Activated CD4-positive, alpha-beta T cell treated with anti-CD3 and anti-CD28 coated beads, Interleukin-2, amount 50 U/mL, for 16 hours (primary cell): ENCODE measurements around the gene ALX4.

Source experiments
- DNase-seq: peaks from one replicate; pipeline ENCODE4 v3.0.0-alpha.2; 2020

ALX4 gene

GRCh38 chr11:44235765-44236201 lies 74.2 kb downstream of the ALX4 start:
- DNase-seq: no peak

DNA sequence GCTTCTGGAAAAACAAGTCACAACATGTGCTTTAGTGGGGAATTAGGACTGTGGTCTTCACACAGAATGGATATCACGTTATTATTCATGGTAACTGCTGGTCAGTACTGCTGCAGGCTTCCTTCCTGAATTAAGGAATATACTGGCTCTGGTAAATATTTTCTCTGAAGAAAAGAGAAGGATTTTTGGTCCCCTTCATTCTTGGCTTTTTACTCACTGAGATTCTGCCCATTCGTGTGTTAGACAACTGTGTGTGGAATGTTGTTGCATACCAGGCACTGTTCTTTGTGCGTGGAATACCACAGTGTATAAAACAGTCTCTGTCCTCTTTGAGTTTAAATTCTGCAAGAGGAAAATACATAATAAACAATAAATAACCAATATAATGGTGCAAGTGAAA lies 80.3 kb downstream of the ALX4 start:
- DNase-seq: no peak

DNA sequence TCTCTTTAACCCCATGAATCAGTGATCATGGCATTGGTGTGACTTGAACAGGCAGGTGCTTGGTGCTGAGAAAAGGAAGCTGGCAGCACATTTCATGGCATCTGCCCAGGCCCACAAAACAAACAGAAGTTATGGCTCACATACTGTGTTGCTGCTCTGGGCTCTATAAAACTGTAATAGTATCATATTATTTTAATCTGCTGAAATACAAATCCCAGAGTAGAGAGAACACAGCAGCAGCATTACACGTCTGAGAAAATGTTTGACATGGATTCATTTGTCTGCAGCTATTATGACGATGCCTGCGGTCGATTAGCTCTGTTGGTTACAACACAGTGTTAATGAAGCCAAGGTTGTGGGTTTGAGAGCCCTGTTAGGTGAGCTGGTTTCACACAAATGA lies 80.8 kb downstream of the ALX4 start:
- DNase-seq: no peak

GRCh38 chr11:44228379-44228778 lies 81.6 kb downstream of the ALX4 start:
- DNase-seq: no peak

- no peak for DNase-seq
These were observed 83.0 kb downstream of the ALX4 start for GRCh38 chr11:44226945-44227344.

DNA sequence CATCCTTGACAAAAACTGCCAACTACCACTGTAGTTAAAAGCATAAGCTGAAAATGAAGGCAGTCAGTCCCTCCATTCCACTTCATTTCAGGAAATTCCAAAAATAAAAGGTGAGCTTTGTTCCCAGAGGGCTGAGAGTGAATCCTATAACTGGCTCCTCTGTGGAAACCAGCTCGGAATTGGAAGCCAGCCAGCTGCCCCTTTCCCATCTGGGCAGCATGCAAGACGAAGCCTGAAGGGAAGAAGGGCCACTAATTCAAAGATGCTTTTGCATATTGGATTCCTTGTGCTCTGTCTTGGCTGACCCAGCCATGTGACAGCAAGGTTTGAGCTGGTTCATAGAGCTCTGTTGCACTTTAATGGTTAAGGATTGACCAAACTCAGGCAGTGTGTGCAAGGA lies 83.4 kb downstream of the ALX4 start:
- DNase-seq: no peak

DNA sequence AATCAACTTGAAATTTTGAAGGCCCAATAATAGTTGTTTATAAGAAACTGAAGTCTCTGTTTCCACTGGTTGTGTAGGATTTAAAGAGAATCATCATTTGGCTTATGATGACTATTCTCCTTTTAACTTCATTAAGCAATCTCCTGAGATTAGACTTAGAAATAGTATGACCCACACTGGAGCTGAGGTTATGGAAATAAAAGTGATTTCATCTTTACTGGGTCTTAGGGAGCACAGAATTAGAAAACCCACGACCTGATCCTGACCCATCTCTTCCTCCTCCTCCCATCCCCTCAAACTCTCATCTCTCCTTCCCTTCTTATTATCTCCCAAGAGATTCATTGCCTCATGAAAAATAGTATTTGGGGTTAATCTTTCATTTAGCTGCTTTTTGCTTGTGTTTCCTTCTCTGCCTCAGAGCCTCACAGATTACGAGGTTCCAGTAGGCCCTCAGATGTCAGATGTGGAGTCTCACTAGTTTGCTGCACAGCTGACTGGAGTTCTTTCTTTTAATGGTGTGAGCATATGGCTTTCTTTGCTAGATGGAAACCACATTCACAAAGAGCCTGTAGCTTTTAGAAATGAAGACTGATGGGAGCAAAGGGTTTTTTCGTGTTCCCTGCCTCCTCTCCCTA lies 85.0 kb downstream of the ALX4 start:
- no peak for DNase-seq

- DNase-seq: no peak
These were observed 86.7 kb downstream of the ALX4 start for GRCh38 chr11:44223238-44223637.

GRCh38 chr11:44221992-44222391 lies 87.9 kb downstream of the ALX4 start:
- DNase-seq: no peak

DNA sequence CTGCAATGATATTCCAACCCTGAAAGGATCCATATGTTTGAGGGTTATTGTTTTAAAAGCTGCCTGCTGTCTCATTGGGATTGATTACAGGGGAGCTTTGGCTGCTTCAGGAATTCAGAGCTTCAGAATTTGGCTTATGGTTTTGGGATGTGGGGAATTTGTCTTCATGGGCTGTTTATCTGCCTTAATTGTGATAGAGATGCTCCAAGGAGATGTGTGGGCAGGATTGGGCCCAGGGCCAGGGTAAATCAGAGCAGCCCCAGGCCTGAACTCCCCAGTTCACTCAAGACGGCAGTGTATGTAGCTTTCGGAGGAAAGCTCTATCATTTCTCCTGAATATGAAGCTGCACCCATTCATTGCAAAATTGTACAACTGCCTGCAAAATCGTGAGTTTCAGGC lies 88.5 kb downstream of the ALX4 start:
- no peak for DNase-seq

GRCh38 chr11:44219830-44220796 lies 89.8 kb downstream of the ALX4 start:
- DNase-seq: no peak

GRCh38 chr11:44217432-44217831 lies 92.5 kb downstream of the ALX4 start:
- DNase-seq: no peak

DNA sequence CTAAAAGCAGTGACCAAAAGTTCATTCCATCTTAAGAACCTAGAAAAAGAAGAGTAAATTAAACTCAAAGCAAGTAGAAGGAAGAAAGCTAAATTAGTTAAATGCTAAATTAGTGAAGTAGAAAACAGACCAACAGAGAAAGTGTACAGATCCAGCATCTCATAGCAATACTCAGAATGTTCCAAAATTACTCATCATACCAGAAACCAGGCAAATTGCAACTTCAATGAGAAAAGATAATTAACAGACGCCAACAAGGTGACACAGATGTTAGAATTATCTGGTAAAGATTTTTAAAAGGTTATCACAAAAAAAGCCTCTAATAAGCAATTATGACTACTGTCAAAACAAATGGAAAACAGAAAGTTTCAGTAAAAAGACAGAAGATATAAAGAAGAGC lies 96.8 kb downstream of the ALX4 start:
- DNase-seq: peak; percentile 54

- no peak for DNase-seq
These were observed 97.8 kb downstream of the ALX4 start for GRCh38 chr11:44212128-44212527.
